Activated naive CD4-positive, alpha-beta T cell (primary cell): Measurements from ENCODE around the gene FAM53B.
A peak's percentile ranks its signal among the peaks of the same experiment; 100 is the strongest.

Source experiments
- DNase-seq, 4 experiments: peaks; one replicate each; lab custom pipeline; 2025; lab: John Stamatoyannopoulos, UW

Gene FAM53B

GRCh38 chr10:124645467-124646095 lies 98.6 kb downstream of the FAM53B start:
- DNase-seq: no peak

- DNase-seq: no peak
Observed at GRCh38 chr10:124644771-124645415, 99.3 kb downstream of the FAM53B start.

GRCh38 chr10:124644236-124644635 lies 99.9 kb downstream of the FAM53B start:
- no peak for DNase-seq

DNA sequence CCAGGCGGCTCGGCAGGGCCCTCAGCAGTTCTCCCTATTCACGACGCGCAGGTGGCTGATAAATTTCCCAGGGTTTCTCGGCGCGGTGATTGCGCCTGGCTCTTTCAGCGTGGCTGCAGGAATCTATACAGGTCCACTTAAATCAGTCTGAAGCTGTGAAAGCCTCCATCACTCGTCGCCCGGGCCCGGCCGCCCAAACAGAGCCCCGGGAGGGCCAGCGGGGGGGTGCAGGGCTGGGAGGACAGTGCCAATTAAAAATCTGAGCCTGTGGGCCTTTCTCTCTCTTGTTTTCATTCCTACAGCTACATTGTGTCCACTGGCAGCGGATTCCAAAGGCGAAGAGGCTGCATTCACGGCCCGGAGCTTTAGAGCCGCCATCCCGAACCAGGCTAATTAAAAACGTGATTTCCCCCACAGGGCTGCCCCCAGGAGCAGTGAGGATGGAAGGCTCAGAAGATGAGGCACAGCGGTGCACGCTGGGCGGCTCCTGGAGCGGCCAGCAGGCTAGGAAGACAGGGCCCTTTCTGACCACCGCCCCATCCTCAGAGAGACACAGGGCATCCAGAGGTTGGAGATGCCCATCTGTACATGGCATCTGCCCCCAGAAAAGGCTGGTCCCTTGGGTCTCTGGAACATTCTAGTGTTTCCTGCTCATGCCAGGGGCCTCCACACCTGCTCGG lies 100.7 kb downstream of the FAM53B start:
- DNase-seq: no peak

- no peak for DNase-seq
Observed at GRCh38 chr10:124642088-124642710, 102.0 kb downstream of the FAM53B start.

DNA sequence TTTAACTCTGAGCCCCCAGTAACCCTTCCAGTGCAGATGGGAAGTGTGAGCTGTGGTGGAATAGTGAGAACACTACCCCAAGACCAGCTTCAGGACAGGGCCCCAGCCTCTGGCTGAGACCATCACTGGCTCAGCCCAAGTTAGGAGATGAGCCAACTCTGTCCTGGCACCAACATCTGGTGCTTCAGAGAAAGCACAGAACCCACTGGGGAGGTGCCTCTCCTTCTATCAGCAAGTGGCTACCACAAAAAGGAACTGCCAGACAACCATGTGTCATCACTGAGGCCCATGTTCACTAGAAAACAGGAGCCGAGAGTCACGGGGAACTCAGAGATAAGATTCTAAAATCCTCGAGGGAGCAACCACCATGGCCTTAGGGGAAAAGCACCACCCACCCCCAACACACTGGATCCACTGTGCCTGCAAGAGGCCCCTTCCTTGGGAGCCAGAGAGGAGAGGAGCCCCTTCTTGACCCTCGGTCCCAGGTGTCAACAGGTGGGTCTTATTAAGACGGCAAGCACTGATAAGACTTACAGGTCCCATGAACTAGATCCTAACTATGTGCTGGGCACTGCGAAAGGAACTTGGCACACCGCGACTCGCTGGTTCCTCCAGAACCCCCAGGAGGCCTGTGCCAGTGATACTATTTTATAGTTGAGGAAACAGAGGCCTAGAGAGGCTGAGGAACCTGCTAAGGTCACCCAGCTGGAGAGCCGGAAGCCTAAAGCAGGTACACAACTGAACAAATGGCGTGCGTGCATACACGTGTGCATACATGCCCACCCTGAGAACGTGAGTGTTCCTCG lies 102.7 kb downstream of the FAM53B start:
- no peak for DNase-seq

- DNase-seq: no peak
Observed at GRCh38 chr10:124640538-124641231, 103.5 kb downstream of the FAM53B start.

DNA sequence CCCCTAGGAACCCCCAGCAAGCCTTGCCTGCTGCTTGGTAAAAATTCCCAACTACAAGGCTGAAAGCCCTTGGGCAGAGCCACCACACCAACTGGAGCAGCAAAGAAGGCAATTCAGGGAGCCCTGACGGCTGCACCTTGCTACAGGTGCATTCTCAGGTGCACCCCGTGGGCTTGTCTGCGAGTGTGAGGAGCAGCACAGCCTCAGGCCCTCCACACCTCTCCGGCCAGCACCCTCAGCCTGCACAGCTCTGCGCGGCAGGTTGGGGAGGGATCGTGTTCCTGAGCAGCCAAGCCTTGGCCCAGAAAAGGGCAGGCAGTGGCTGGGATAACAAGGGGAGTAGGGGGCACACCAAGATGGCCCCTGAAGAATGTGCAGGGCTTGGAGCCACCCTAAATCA lies 104.1 kb downstream of the FAM53B start:
- DNase-seq: no peak

DNA sequence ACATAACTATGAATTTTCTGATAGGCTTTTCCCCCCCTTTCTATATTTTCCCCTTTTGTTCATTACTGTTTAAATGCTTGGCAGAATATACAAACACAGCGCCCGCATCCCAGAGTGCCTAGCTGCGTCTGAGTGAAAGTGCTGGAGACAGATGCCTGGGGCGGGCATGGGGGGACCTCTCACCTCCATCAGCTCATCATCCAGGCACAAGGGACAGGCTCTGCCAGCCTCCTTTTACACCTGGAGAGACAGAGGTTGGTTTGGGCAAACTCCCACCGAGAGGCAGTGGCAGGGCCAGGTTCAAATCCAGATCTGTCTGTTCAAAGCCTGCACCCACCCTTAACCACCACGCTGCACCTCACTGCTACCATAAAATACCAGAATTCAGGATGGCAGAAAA lies 104.5 kb downstream of the FAM53B start:
- no peak for DNase-seq

GRCh38 chr10:124639206-124639605 lies 105.0 kb downstream of the FAM53B start:
- no peak for DNase-seq

DNA sequence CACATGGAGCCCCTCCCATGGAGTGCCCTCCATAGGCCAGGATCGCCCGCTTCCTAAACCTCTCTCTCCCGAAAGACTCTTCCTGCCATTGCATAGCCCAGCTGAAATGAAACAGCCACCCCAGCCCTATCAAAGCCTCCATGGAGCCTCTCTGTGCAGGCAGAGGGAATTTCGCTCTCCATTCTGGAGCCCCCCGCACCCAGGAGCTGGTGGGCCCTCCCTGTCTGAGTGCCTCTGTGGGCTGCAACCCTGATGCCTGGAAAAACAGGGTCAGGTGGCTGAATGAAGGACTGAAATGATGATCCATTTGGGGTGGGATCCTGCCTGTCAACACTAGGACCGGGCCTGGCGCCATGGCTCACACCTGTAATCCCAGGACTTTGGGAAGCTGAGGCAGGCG lies 106.4 kb downstream of the FAM53B start:
- no peak for DNase-seq

DNA sequence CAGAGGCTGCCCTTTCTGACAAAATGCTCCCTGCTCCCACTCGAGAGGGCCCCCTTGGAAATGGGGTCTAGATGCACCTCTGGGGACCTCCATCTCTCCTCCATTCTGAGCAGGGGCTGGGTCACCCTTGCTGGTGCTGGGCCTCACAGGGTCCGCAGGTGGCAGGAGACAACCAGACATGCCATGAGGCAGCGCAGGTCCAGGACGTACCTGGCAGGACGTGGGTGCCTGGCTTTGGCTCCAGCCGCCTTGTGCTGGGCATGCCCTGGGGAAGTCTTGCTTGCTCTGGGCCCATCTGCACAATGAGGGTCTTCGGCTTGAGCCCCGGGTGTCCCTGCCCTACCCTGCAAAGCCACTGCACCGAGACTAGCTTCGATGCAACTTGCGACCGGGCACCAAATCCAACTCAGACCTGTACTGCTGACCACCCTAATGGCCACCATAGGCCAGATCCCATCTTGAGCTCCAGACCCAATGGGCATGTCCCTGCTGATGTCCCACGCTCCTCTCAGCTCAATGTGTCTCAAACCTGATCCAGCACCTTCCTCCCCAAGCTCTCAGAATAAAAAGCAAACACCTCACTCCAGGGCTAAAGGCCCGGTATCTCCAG lies 107.0 kb downstream of the FAM53B start:
- no peak for DNase-seq

DNA sequence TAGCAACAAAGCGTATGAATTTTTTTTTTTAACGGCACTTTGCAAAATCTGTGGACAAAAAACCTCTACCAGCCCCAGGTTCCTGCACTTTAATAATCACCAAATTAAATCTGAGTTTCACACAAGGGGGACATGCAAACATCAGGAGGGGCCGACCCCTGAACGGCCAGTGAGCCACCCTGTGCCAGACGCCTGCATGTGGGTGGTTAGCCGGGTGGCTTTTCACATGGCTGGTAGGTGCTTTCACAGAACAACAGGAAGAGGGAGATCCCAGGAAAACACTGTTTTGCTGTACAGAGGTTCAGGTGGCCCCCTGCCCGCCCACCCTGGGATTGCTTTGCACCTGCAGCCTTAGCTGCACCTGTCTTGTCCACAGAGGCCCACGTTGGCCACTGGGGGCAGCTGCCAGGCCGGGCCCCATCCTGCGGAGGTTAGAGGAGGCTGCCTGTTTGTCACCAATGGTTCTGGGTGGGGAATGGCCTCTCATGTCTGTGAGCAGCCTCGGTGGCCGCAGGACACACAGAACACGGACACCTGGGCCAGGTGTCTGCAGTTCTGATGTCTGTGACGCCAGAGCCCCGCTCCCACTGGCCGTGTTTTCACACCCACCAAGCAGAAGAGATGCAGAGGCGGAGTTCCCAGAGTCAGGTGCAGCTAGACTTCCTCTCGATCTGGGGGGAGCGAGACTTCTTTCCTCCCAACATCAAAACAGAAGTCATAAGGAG lies 107.7 kb downstream of the FAM53B start:
- peak in 2 of 4 experiments; percentile 43 to 44 for DNase-seq

- DNase-seq: no peak
Observed at GRCh38 chr10:124632566-124632965, 111.6 kb downstream of the FAM53B start.

DNA sequence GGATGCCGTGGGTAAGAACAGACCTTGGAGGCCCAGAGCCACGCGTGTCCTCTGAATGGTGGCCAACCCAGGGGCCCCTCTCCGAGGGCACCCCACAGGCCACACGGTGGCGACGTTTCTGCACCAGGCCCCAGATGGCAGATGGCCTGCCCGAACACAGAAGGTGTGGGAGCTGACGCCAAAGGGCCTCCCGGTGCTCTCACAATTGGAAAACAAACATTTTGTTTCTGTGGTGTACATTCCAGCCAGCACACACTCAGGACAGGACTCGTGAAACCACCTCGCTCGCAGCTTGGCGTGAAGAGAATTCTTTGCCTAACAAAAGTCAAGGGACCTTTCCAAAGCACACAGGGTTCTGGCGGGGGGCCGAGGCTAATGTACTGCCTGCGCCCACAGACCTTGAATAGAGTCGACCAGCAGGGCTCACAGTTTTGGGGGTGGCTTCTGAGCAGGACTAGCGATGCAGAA lies 112.1 kb downstream of the FAM53B start:
- peak in 1 of 4 experiments; percentile 36 for DNase-seq

DNA sequence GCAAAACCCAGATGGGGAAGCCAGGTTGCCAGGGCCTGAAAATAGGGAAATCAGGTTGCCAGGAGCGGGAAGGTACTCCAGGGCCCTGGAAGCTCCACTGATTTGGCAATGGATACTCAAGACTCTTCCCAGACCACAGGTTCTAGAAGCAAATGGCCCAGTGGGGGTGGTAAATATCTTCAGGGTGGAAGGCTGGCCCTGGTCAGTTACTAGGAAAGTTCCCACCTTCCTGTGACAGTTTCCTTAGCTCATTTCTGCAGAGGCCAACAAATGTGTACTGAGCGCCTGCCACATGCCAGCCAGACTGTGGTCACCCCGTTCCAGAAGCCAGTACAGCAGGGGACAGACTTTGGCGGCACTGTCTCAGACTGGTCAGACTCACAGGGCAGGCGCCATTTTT lies 113.6 kb downstream of the FAM53B start:
- no peak for DNase-seq

DNA sequence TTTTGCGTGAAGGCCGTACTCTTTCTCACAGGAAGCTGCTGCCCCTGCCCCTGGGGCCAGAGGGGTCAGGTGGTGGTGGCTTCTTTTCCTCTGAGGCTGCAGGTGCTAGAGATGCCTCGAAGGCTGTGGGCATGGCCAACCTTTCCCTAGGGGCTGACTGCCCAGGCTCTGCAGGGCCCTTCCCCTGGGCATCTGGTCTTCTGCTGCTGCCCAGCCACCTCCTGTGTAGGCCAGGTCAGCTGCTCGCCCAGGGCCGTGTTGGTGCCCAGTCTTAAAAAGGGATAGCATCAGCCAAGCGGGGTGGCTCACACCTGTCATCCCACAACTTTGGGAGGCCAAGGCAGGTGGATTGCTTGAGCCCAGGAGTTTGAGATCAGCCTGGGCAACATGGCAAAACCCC lies 114.3 kb downstream of the FAM53B start:
- DNase-seq: no peak

DNA sequence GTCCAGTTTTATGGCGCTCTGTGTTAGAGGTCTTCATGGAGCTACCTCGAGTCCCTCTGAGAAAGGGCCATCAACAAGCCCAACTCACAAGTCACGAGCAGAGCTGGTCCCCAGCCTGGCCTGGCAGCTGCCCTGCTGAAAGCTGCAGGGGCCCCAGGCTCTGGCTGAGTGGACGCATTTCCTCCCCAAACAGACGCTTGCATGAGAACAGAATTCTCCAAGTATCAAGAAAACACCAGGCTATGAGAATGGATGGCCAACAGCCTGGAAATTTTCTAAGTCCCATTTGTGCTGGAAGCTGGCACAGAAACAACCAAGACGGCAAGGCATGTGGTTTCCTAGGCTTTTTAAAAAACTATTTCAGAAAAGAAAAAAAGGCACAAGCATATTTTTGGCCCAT lies 114.8 kb downstream of the FAM53B start:
- no peak for DNase-seq

DNA sequence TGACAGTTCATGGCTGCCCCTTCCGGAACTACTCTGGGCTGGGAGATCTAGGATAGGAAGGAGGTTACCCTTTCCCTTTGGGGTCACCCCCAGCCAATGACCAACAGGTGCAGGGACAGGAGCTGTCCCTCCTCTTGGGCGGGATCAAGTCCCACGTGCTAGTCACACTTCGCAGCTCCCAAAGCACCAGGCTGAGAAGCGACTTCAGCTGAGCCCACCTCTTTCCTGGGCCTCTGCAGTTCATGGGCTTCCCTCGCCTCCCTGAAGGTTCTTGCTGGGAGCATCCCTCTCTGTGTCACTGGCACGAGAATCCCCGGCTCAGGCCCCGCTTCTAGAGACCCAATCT lies 115.5 kb downstream of the FAM53B start:
- no peak for DNase-seq
